Neural cell (in vitro differentiated cells): ENCODE results near the gene VASH1. TPM values are rescaled to one million over a fixed set of nuclear protein-coding genes. Genes with fewer than 3 reads are reported as not detected.

Experiments
- H2AFZ ChIP-seq: fragments of 200-600, 300-800 bp; sonication (generic), shearing (Covaris generic); 2 replicates; pipeline ENCODE4 v1.6.0; 2014; ENCODE audit warnings: low read depth, mild to moderate bottlenecking, antibody characterized with exemption, low read length, moderate library complexity
- H3F3A ChIP-seq: fragments of 200-600 bp; shearing (Covaris generic); 2 replicates; pipeline ENCODE4 v1.6.1; 2016; ENCODE audit warnings: mild to moderate bottlenecking, moderate library complexity, mixed read lengths, antibody characterized with exemption, low read length; ENCODE audit not compliant: insufficient read depth, poor library complexity, severe bottlenecking
- H3K27ac ChIP-seq: fragments of 200-600, 300-800 bp; sonication (generic), shearing (Covaris generic); 2 replicates; pipeline ENCODE4 v1.5.1; 2014; ENCODE audit warnings: mild to moderate bottlenecking, low read length, moderate library complexity
- H3K27me3 ChIP-seq: fragments of 300-800, 200-600 bp; sonication (generic), shearing (Covaris generic); 2 replicates; pipeline ENCODE4 v1.6.0; 2014; ENCODE audit warnings: mild to moderate bottlenecking, low read depth, low read length, moderate library complexity; ENCODE audit not compliant: insufficient read depth
- H3K36me3 ChIP-seq: fragments of 300-800, 200-600 bp; sonication (generic), shearing (Covaris generic); 2 replicates; pipeline ENCODE4 v1.5.1; 2014; ENCODE audit warnings: mild to moderate bottlenecking, antibody characterized with exemption, low read length, moderate library complexity; ENCODE audit not compliant: insufficient read depth
- H3K4me2 ChIP-seq: fragments of 300-800, 200-600 bp; sonication (generic), shearing (Covaris generic); 2 replicates; pipeline ENCODE4 v1.6.0; 2014; ENCODE audit warnings: mild to moderate bottlenecking, low read length
- H3K4me3 ChIP-seq: fragments of 300-800, 200-600 bp; sonication (generic), shearing (Covaris generic); 2 replicates; pipeline ENCODE4 v1.5.1; 2014; ENCODE audit warnings: mild to moderate bottlenecking, low read length, moderate library complexity
- H3K79me2 ChIP-seq: fragments of 200-600 bp; shearing (Covaris generic); replicated peaks from 2 replicates; pipeline ENCODE4 v1.6.0; 2014; ENCODE audit warnings: mild to moderate bottlenecking, low read length, moderate library complexity; ENCODE audit not compliant: insufficient read depth
- H3K9ac ChIP-seq: fragments of 300-800, 200-600 bp; sonication (generic), shearing (Covaris generic); 2 replicates; pipeline ENCODE4 v1.6.1; 2016; ENCODE audit warnings: mild to moderate bottlenecking, low read length, mixed read lengths
- H3K9me2 ChIP-seq: fragments of 200-600 bp; shearing (Covaris generic); 2 replicates; pipeline ENCODE4 v1.6.1; 2016; ENCODE audit warnings: mild to moderate bottlenecking, low read length, mixed read lengths; ENCODE audit not compliant: insufficient read depth
- H3K9me3 ChIP-seq: fragments of 200-600, 300-800 bp; sonication (generic), shearing (Covaris generic); 2 replicates; pipeline ENCODE4 v1.6.1; 2016; ENCODE audit warnings: mild to moderate bottlenecking, mixed run types, low read length, moderate library complexity, mixed read lengths
- H4K20me1 ChIP-seq: fragments of 200-600 bp; shearing (Covaris generic); 2 replicates; pipeline ENCODE4 v1.6.1; 2016; ENCODE audit warnings: mild to moderate bottlenecking, mixed run types; ENCODE audit not compliant: insufficient read depth
- CTCF ChIP-seq: fragments of 450-650 bp; IDR thresholded peaks from 2 replicates; pipeline ENCODE4 v1.5.1; 2014; ENCODE audit warnings: antibody characterized with exemption, mild to moderate bottlenecking, moderate library complexity; ENCODE audit not compliant: poor library complexity, severe bottlenecking
- EP300 ChIP-seq: fragments of 450-650 bp; conservative IDR thresholded peaks from 2 replicates; pipeline ENCODE4 v1.6.1; 2014; ENCODE audit warnings: antibody characterized with exemption, mild to moderate bottlenecking, moderate library complexity; ENCODE audit not compliant: poor library complexity, severe bottlenecking
- EZH2 ChIP-seq: fragments of 200-600, 300-800 bp; shearing (Covaris generic), sonication (generic); IDR thresholded peaks from 2 replicates; pipeline ENCODE4 v1.6.1; 2014; ENCODE audit warnings: antibody characterized with exemption, low read length, borderline replicate concordance, mild to moderate bottlenecking; ENCODE audit not compliant: insufficient read depth, poor library complexity, severe bottlenecking
- MXI1 ChIP-seq: fragments of 450-650 bp; conservative IDR thresholded peaks from 2 replicates; pipeline ENCODE4 v1.6.1; 2014; ENCODE audit warnings: antibody characterized with exemption, mild to moderate bottlenecking; ENCODE audit not compliant: poor library complexity, severe bottlenecking
- POLR2AphosphoS5 ChIP-seq: IDR thresholded peaks from 2 replicates; pipeline ENCODE4 v1.6.1; 2012
- RAD21 ChIP-seq: fragments of 450-650 bp; conservative IDR thresholded peaks from 2 replicates; pipeline ENCODE4 v1.6.1; 2014; ENCODE audit warnings: antibody characterized with exemption, mild to moderate bottlenecking, moderate library complexity
- REST ChIP-seq: IDR thresholded peaks from 2 replicates; pipeline ENCODE4 v1.6.1; 2012; ENCODE audit warnings: borderline replicate concordance
- SMC3 ChIP-seq: fragments of 450-650 bp; conservative IDR thresholded peaks from 2 replicates; pipeline ENCODE4 v1.6.1; 2014; ENCODE audit warnings: antibody characterized with exemption, mild to moderate bottlenecking, moderate library complexity; ENCODE audit not compliant: poor library complexity
- TAF1 ChIP-seq: IDR thresholded peaks from 2 replicates; pipeline ENCODE4 v1.6.1; 2012; ENCODE audit warnings: low read depth
- polyA plus RNA-seq: library from polyadenylated mRNA; depleted of rRNA; stranded (reverse); fragments of >200 nt; gene quantifications from 2 replicates; pipeline ENCODE4 v1.2.3, GENCODE V29; 2014

Gene VASH1
- polyA plus RNA-seq, 1 donor from 2014 or later, result 26.8 TPM

GRCh38 chr14:76753541-76754198 is 7.6 kb upstream of the VASH1 start:
- Histone ChIP-seq H3K9me3 (no peaks in the 10 kb centered on the region), H3K27ac (no peak overlapping the region), H3K9me2 (no peaks in the 10 kb centered on the region), H2AFZ (no peak overlapping the region), H3K36me3 (no peaks in the 10 kb centered on the region), H4K20me1 (no peaks in the 10 kb centered on the region), H3K27me3 (no peaks in the 10 kb centered on the region), H3F3A (no peaks in the 10 kb centered on the region), H3K4me3 (no peak overlapping the region), H3K79me2 (no peaks in the 10 kb centered on the region), H3K9ac (no peak overlapping the region), H3K4me2 (no peak overlapping the region)
- no peak for TF ChIP-seq POLR2AphosphoS5
- TF ChIP-seq EP300, result no peak
- no peak for TF ChIP-seq CTCF
- no peak for TF ChIP-seq SMC3
- no peak for TF ChIP-seq REST
- no peak for TF ChIP-seq TAF1
- no peak for TF ChIP-seq MXI1
- no peak for TF ChIP-seq RAD21

GRCh38 chr14:76754586-76754985 is 6.7 kb upstream of the VASH1 start:
- Histone ChIP-seq H3F3A (no peaks in the 10 kb centered on the region), H3K27ac (no peak overlapping the region), H3K27me3 (no peaks in the 10 kb centered on the region), H3K4me2 (no peak overlapping the region), H2AFZ (no peak overlapping the region), H3K9ac (no peak overlapping the region), H3K9me3 (no peaks in the 10 kb centered on the region), H3K36me3 (no peaks in the 10 kb centered on the region), H3K4me3 (no peak overlapping the region), H4K20me1 (no peaks in the 10 kb centered on the region), H3K79me2 (no peaks in the 10 kb centered on the region), H3K9me2 (no peaks in the 10 kb centered on the region)
- no peak for TF ChIP-seq TAF1
- no peak for TF ChIP-seq MXI1
- no peak for TF ChIP-seq REST
- no peak for TF ChIP-seq CTCF
- no peak for TF ChIP-seq EZH2
- no peak for TF ChIP-seq RAD21
